DND-41 (cell line): ENCODE data around the gene RPL36AL.

Source experiments
- CTCF ChIP-seq: IDR thresholded peaks from 2 replicates; pipeline ENCODE4 v1.5.1; 2012; ENCODE audit warnings: borderline replicate concordance, low read length, moderate library complexity, mild to moderate bottlenecking; ENCODE audit not compliant: poor library complexity, severe bottlenecking; ENCODE audit errors: extremely low read depth
- EZH2 ChIP-seq: IDR thresholded peaks from 3 replicates; pipeline ENCODE4 v1.6.1; 2012; ENCODE audit warnings: borderline replicate concordance, low read depth, mild to moderate bottlenecking, moderate library complexity, low read length, inconsistent platforms; ENCODE audit not compliant: severe bottlenecking

GRCh38 chr14:49634547-49635334 is 14.3 kb upstream of the RPL36AL start, which contains the start of gene DNAAF2:
- TF ChIP-seq CTCF (peak; percentile 14), EZH2 (no peak)
